Non-pigmented ciliary epithelial cell (primary cell): Measurements from ENCODE around the gene PHF11.
"Not testable (repeated sequence)": the region's sequence is repeated elsewhere in the genome, so short reads cannot be mapped to it uniquely, and the experiment has no call there.

Experiments used
- DNase-seq: peaks from one replicate; pipeline ENCODE4 v3.0.0-alpha.2; 2010; ENCODE audit warnings: low read depth

PHF11 gene

DNA sequence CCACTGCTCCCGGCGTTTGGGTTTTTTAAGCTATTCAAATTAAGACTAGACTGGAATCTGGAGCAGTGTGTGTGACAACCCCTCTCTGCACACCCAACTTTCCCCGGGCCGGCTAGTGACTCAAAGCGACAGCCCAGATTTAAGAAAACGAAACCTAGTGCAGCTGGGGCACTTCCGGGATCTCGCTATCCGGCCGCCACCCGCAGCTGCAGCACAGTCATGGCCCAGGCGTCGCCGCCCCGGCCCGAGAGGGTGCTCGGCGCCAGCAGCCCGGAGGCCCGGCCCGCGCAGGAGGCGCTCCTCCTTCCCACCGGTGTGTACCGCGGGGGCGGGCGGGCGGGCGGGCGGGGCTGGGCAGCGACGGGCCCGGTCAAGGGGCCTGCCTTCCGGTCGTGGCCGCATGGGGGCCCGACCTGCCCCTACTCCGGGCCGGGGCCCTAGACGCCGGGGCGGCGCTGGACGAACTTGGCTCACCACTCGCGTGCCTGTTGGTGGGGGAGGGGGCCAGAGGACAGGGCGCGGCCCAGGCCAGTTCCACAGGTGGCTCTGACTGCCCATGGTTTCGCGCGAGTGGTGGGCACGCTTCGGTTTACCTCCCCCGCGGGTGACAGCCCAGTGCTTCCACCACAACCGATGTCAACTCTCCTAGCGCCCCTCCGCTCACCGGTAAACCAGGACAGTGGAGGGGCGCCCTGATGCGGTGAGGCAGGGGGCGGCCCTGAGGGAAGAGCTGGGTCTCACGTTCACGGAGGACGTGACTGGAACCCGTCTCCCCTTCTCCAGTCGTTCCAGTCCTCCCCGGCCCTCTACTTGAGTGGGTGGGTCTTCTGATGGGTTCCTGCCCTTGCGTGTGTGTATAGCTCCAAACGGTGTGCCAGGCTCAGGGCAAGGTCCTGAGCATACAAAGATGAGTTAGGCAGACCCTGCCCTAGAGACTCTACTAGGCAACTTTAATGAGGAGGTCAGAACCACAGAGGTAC, at the start of gene PHF11:
PHF11 (plus strand) TSS at position 171 of the 980 bp plus-strand sequence; CDS start at position 220, 49 bp downstream.
- no peak for DNase-seq

DNA sequence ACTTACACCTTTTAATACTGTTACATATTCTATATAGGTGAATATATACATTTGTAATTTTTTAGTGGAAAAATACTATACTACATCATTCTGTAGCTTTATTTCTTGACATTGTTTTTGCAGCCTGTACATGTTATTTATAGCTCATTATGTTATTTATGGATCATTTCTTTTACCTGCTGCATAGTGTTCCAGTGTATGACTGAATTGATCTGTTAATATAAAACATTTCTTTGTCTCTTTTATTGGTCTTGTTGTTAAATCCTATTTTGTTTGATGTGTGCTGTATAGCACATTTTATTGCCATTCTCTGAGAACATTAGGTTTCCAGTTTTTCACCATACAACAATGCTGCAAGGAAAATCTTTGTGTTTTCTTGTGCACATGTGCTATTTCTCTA, 49.3 kb upstream of the PHF11 start:
- DNase-seq: no peak

GRCh38 chr13:49448753-49449152, 47.0 kb upstream of the PHF11 start:
- DNase-seq: no peak

GRCh38 chr13:49450105-49450819, 45.5 kb upstream of the PHF11 start:
- no peak for DNase-seq

- DNase-seq: no peak
These were observed 42.9 kb upstream of the PHF11 start for GRCh38 chr13:49452725-49453457.

DNA sequence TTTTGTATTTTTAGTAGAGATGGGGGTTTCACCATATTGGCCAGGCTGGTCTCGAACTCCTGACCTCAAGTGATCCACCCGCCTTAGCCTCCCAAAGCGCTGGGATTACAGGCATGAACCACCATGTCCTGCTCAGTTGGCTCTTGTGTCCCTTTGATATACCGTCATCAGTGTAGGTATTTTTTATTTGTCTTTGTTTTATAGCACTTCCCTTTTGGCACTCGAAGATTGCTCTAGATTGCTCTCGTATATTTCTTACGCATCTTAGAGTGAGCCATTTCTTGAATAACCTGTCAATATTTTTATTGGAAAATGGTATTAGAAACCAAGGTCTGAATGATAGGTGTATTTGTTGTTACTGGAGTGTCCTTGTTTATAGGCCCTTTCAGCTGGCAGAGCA, 42.3 kb upstream of the PHF11 start:
- no peak for DNase-seq

GRCh38 chr13:49454388-49455006, 41.3 kb upstream of the PHF11 start:
- no peak for DNase-seq

DNA sequence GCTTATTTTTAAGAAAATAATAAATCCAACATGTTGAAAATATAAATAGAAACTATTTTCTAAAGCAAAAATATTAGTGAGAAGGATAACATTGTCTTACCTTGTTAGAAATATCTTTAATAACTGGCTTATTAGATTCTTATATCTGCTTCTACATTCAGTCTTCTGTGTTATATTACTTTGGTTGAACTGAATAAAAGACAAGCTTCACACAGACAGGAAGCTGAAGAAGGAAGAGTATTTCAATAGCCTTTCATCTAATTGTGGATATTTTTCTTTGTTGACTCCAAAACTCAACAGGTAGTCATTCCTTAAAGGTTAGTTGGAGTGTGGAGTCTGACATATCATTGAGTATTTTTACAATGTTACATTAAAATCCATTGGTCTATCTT, 40.8 kb upstream of the PHF11 start:
- DNase-seq: no peak

GRCh38 chr13:49456156-49456555, 39.6 kb upstream of the PHF11 start:
- no peak for DNase-seq

DNA sequence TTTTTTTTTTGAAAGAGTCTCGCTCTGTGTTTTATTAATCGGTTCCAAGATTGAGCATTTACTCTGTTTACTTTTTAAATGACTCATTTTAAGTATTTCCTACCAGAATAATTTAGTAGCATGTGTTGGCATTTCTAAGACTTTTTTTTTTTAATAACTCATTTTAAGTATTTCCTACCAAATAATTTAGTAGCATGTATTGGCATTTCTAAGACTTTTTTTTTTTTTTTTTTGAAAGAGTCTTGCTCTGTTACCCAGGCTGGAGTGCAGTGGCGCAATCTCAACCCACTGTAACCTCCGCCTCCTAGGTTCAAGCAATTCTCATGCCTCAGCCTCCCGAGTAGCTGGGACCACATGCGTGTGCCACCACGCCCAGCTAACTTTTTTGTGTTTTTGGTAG, 38.5 kb upstream of the PHF11 start:
- DNase-seq: no peak

GRCh38 chr13:49459580-49459979, 36.2 kb upstream of the PHF11 start:
- no peak for DNase-seq

- no peak for DNase-seq
These were observed 31.7 kb upstream of the PHF11 start for GRCh38 chr13:49464085-49464484.

- DNase-seq: no peak
These were observed 31.0 kb upstream of the PHF11 start for GRCh38 chr13:49464621-49465325.

DNA sequence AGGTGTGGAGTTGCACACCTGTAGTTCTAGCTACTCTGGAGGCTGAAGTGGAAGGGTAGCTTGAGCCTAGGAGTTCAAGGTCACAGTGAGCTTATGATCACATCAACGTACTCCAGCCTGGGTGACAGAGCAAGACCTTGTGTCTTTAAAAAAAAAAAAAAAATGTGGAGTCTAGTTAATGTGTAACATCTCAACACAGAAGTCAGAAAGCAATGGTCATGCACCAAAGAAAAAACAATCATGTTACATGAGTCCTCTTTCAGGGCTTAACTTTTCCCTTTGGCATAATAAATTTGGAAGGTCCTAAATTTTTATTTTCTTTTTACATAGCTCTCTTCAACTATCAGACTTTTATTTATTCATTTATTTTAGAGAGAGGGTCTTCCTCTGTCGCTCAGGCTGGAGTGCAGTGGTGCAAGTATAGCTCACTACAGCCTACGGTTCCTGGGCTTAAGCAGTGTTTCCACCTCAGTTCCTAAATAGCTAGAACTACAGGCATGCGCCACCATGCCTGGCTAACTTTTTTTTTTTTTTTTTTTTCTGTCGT, 29.4 kb upstream of the PHF11 start:
- DNase-seq: no peak

- no peak for DNase-seq
These were observed 23.6 kb upstream of the PHF11 start for GRCh38 chr13:49472186-49472585.

DNA sequence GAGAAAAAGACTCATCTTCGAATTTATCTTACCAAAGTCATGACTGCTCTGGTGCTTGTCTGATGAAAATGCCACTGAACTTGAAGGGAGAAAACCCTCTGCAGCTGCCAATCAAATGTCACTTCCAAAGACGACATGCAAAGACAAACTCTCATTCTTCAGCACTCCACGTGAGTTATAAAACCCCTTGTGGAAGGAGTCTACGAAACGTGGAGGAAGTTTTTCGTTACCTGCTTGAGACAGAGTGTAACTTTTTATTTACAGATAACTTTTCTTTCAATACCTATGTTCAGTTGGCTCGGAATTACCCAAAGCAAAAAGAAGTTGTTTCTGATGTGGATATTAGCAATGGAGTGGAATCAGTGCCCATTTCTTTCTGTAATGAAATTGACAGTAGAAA, 19.2 kb upstream of the PHF11 start:
- DNase-seq: no peak

- no peak for DNase-seq
These were observed 14.0 kb upstream of the PHF11 start for GRCh38 chr13:49481788-49482187.

DNA sequence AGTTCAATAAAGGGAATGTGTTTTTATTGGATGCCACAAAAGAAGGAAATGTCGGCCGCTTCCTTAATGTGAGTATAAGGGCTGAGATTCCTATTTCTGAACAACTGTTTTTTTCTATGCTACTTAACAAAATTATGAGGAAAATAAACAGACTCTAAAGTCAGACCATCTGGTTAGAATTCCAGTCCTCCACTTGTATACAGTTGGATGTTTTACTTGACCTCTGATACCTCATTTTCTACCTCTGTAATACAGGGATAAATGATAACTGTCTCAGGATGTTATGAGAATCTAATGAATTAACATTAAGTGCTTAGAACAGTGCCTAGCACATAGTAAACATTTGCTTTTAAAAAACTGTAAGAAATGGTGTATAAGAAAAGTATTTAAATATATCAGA, 7.2 kb upstream of the PHF11 start:
- DNase-seq: no peak

- no peak for DNase-seq
These were observed 1.1 kb upstream of the PHF11 start for GRCh38 chr13:49494645-49495044.

DNA sequence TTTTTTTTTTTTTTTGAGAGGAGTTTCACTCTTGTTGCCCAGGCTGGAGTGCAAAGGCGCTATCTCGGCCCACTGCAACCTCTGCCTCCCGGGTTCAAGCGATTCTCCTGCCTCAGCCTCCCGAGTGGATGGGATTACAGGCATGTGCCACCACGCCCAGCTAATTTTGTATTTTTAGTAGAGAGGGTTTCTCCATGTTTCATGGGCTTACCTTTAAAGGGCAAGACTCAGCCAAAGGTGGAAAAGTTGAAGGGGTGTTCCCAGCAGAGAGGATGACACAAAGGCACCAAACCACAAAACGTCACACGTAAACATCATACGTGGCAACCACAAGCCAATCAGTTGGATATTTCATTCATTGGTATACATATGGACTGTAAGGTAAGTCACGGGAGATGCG, 1.1 kb downstream of the PHF11 start:
- DNase-seq: not testable (repeated sequence)

GRCh38 chr13:49497272-49497671, 1.5 kb downstream of the PHF11 start:
- DNase-seq: no peak
